ENCODE results near the gene AGAP1.

- TF ChIP-seq POLR2A (IDR thresholded peaks at IDR 0.05), result no peak
- no peak for TF ChIP-seq POLR2AphosphoS5 (IDR thresholded peaks at IDR 0.05; ENCODE audit: insufficient read depth in 1 of 2, low read depth in 1 of 2)
Measured at GRCh38 chr2:235726554-235726953, 232.7 kb downstream of the AGAP1 start.

All from vagina (tissue), 2 donors.